IMR-90 (cell line): ENCODE results near the gene ALDOB.

Experiments used
- FOS ChIP-seq: fragments of 150-350 bp; IDR thresholded peaks from 2 replicates; pipeline ENCODE4 v1.6.1; 2016; ENCODE audit warnings: low read depth, low read length
- SMC3 ChIP-seq: fragments of 150-350 bp; IDR thresholded peaks from 2 replicates; pipeline ENCODE4 v1.6.1; 2016; ENCODE audit warnings: low read depth, mild to moderate bottlenecking, antibody characterized with exemption, low read length, moderate library complexity
- TF ChIP-seq, protein P1 (sequence below): conservative IDR thresholded peaks from 2 replicates; pipeline ENCODE4 v1.5.1; 2012; ENCODE audit warnings: mild to moderate bottlenecking, low read depth, low read length, improper control_type of control experiment

DNA sequence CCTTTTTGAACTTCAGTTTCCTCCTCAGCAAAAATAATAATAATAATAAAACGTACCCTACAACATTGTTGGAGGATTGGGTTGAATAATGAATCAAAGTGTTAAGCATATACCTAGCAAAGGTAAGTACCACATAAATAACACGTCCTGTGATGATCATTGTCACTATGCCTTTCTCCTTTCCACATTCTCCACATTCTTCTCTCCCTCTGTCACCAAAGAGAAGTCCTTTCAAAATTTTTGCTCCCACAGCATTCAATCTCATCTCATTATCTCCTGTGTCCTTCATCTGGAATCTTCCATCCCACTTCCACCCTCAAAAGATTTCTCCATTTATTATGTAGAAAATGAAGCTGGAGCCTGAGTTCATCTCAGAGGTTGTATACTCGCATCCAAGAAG, 7.2 kb upstream of the ALDOB start:
- TF ChIP-seq, protein P1, sequence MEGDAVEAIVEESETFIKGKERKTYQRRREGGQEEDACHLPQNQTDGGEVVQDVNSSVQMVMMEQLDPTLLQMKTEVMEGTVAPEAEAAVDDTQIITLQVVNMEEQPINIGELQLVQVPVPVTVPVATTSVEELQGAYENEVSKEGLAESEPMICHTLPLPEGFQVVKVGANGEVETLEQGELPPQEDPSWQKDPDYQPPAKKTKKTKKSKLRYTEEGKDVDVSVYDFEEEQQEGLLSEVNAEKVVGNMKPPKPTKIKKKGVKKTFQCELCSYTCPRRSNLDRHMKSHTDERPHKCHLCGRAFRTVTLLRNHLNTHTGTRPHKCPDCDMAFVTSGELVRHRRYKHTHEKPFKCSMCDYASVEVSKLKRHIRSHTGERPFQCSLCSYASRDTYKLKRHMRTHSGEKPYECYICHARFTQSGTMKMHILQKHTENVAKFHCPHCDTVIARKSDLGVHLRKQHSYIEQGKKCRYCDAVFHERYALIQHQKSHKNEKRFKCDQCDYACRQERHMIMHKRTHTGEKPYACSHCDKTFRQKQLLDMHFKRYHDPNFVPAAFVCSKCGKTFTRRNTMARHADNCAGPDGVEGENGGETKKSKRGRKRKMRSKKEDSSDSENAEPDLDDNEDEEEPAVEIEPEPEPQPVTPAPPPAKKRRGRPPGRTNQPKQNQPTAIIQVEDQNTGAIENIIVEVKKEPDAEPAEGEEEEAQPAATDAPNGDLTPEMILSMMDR = no peak
- TF ChIP-seq FOS = no peak
- no peak for TF ChIP-seq SMC3
